COLO829 (cell line): Measurements from ENCODE around the gene STRN3.
A peak's percentile ranks its signal among the peaks of the same experiment; 100 is the strongest.
"Not testable (repeated sequence)": the region's sequence is repeated elsewhere in the genome, so short reads cannot be mapped to it uniquely, and the experiment has no call there.

Source experiments
- DNase-seq: peaks from one replicate; pipeline ENCODE4 v3.0.0; 2012; ENCODE audit warnings: low spot score

STRN3 gene

GRCh38 chr14:31037709-31038221 is 11.6 kb upstream of the STRN3 start:
- DNase-seq, result no peak

GRCh38 chr14:31036552-31036951 is 10.4 kb upstream of the STRN3 start:
- no peak for DNase-seq

- DNase-seq, result no peak
These were observed 4.3 kb upstream of the STRN3 start for GRCh38 chr14:31030469-31030868.

GRCh38 chr14:31029016-31029970 is 3.1 kb upstream of the STRN3 start:
- DNase-seq, result no peak

GRCh38 chr14:31027847-31028246 is 1.7 kb upstream of the STRN3 start:
- DNase-seq, result no peak

- peak; percentile 88 for DNase-seq
These were observed 464 bp upstream of the STRN3 start for GRCh38 chr14:31026450-31027235.

GRCh38 chr14:31025367-31026076 is 657 bp downstream of the STRN3 start, which contains the start of gene AP4S1:
Gene AP4S1 (plus strand): TSS chr14:31025649. CDS start chr14:31066197, 40,548 bp downstream.
- no peak for DNase-seq

GRCh38 chr14:31024577-31025366 is 1.4 kb downstream of the STRN3 start:
- DNase-seq, result no peak

- no peak for DNase-seq
These were observed 2.1 kb downstream of the STRN3 start for GRCh38 chr14:31024010-31024480.

GRCh38 chr14:31022386-31022785 is 3.8 kb downstream of the STRN3 start:
- DNase-seq, result no peak

GRCh38 chr14:31021576-31021949 is 4.6 kb downstream of the STRN3 start:
- no peak for DNase-seq

GRCh38 chr14:31020834-31021575 is 5.2 kb downstream of the STRN3 start:
- DNase-seq, result peak; percentile 57

- no peak for DNase-seq
These were observed 8.0 kb downstream of the STRN3 start for GRCh38 chr14:31018057-31018645.

- no peak for DNase-seq
These were observed 12.3 kb downstream of the STRN3 start for GRCh38 chr14:31013841-31014240.

GRCh38 chr14:31010935-31011334 is 15.2 kb downstream of the STRN3 start:
- DNase-seq, result no peak

GRCh38 chr14:31009836-31010574 is 16.2 kb downstream of the STRN3 start:
- DNase-seq, result no peak

- DNase-seq, result no peak
These were observed 19.5 kb downstream of the STRN3 start for GRCh38 chr14:31006703-31007102.

- not testable (repeated sequence) for DNase-seq
These were observed 22.2 kb downstream of the STRN3 start for GRCh38 chr14:31004007-31004406.

- DNase-seq, result no peak
These were observed 22.9 kb downstream of the STRN3 start for GRCh38 chr14:31003284-31003683.
